Activated T-helper 17 cell treated with anti-CD3 and anti-CD28 coated beads, Interleukin-2, amount 50 U/mL, for 72 hours (primary cell): ENCODE data around the gene MPI. TPM values are rescaled to one million over a fixed set of nuclear protein-coding genes. Genes with fewer than 3 reads are reported as not detected.
A peak's percentile ranks its signal among the peaks of the same experiment; 100 is the strongest.
"Not testable (repeated sequence)": the region's sequence is repeated elsewhere in the genome, so short reads cannot be mapped to it uniquely, and the experiment has no call there.

Experiments used
- ATAC-seq: fragments of 150-1000 bp; cut with Tn5 transposase; replicated peaks from 2 replicates; pipeline ENCODE4 v1.10.0; 2021; ENCODE audit warnings: mild to moderate bottlenecking, moderate library complexity
- H3K27ac Mint-ChIP-seq: one replicate; pipeline ENCODE4 v1.8.0; 2022; ENCODE audit warnings: mixed read lengths
- H3K27me3 Mint-ChIP-seq: one replicate; pipeline ENCODE4 v1.8.0; 2022; ENCODE audit warnings: mixed read lengths
- H3K36me3 Mint-ChIP-seq: one replicate; pipeline ENCODE4 v1.8.0; 2022; ENCODE audit warnings: low read depth, mild to moderate bottlenecking, mixed read lengths
- H3K4me1 Mint-ChIP-seq: one replicate; pipeline ENCODE4 v1.8.0; 2022; ENCODE audit warnings: mixed read lengths
- H3K4me3 Mint-ChIP-seq: one replicate; pipeline ENCODE4 v1.8.0; 2022; ENCODE audit warnings: mild to moderate bottlenecking, mixed read lengths
- H3K9me3 Mint-ChIP-seq: one replicate; pipeline ENCODE4 v1.8.0; 2022; ENCODE audit warnings: mixed read lengths
- total RNA-seq, 2 donors: library from RNA; stranded (reverse); gene quantifications; one replicate each; pipeline ENCODE4 v1.2.3, GENCODE V29; 2022

MPI gene
- total RNA-seq, 2 donors from 2014 or later, result 51.8 to 98.5 TPM

DNA sequence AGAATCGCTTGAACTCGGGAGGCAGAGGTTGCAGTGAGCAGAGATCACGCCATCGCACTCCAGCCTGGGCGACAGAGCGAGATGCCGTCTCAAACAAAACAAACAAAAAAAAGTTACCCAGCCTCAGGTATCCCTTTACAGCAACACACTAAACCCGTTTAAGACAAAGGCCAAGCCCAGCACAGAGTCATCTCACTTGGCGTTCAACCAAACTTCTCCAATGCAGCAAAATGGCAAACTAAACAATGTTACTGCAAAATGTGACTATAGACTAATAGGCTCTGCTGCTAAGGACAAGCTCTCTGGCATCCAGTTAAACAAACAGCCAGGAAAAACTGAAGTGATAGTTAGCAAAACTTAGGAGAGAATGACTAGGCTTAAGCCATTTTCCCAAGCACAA, 23.2 kb downstream of the MPI start:
- no peak overlapping the region for H3K27ac Mint-ChIP-seq

DNA sequence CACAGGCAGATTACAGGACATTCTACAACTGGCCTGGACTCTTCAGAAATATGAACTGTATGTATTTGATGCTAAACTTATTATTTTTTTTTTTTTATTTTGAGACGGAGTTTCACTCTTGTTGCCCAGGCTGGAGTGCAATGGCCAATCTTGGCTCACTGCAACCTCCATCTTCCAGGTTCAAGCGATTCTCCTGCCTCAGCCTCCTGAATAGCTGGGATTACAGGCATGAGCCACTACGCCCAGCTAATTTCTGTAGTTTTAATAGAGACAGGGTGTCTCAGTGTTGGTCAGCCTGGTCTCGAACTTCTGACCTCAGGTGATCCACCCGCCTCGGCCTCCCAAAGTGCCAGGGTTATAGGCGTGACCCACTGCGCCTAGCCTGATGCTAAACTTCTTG, 24.0 kb downstream of the MPI start:
- not testable (repeated sequence) for H3K4me1 Mint-ChIP-seq, H3K9me3 Mint-ChIP-seq, ATAC-seq, H3K4me3 Mint-ChIP-seq, H3K27me3 Mint-ChIP-seq, H3K27ac Mint-ChIP-seq
- H3K36me3 Mint-ChIP-seq, result peaks cover 69% of the 10 kb centered on the region

More for the DNA sequence above, 23.2 kb downstream of the MPI start:
- no peaks in the 10 kb centered on the region for H3K9me3 Mint-ChIP-seq
- no peaks in the 10 kb centered on the region for H3K4me1 Mint-ChIP-seq
- H3K36me3 Mint-ChIP-seq, result peaks cover 61% of the 10 kb centered on the region
- H3K4me3 Mint-ChIP-seq, result no peak overlapping the region
- no peaks in the 10 kb centered on the region for H3K27me3 Mint-ChIP-seq
- no peak for ATAC-seq

GRCh38 chr15:74917676-74918075, 27.8 kb downstream of the MPI start:
- no peaks in the 10 kb centered on the region for H3K4me1 Mint-ChIP-seq
- peaks cover 98% of the 10 kb centered on the region for H3K36me3 Mint-ChIP-seq
- H3K27ac Mint-ChIP-seq, result peak overlapping the region; percentile 8
- no peak for ATAC-seq
- no peaks in the 10 kb centered on the region for H3K9me3 Mint-ChIP-seq
- H3K27me3 Mint-ChIP-seq, result no peaks in the 10 kb centered on the region
- H3K4me3 Mint-ChIP-seq, result no peak overlapping the region

DNA sequence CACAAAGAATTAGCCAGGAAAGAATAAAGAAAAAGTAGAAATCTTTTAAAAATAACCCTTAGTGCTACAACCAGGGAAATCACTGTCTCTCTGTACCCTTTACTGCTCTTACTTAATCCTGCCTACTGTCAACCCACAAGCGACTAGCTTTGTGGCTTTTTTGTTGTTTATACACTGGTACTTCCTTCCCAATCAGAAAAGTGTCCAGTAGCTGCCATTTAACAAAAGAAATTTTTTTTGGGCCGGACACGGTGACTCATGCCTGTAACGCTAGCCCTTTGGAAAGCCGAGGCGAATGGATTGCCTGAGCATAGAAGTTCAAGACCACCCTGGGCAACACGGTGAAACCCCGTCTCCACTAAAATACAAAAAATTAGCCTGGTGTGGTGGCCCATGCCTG, 30.6 kb downstream of the MPI start:
- Mint-ChIP-seq H3K4me3 (no peak overlapping the region), H3K9me3 (no peaks in the 10 kb centered on the region), H3K36me3 (peaks cover 97% of the 10 kb centered on the region), H3K4me1 (no peaks in the 10 kb centered on the region), H3K27me3 (no peaks in the 10 kb centered on the region), H3K27ac (no peak overlapping the region)
- ATAC-seq, result no peak

GRCh38 chr15:74924525-74924924, 34.7 kb downstream of the MPI start:
- Mint-ChIP-seq H3K27ac (no peak overlapping the region), H3K36me3 (peaks cover 98% of the 10 kb centered on the region), H3K9me3 (no peaks in the 10 kb centered on the region), H3K27me3 (no peaks in the 10 kb centered on the region), H3K4me1 (no peaks in the 10 kb centered on the region), H3K4me3 (no peak overlapping the region)
- ATAC-seq, result no peak

GRCh38 chr15:74928771-74929198, 38.9 kb downstream of the MPI start:
- peaks cover 5% of the 10 kb centered on the region for H3K4me1 Mint-ChIP-seq
- H3K36me3 Mint-ChIP-seq, result peaks cover 94% of the 10 kb centered on the region
- no peaks in the 10 kb centered on the region for H3K9me3 Mint-ChIP-seq
- no peak for ATAC-seq
- H3K27ac Mint-ChIP-seq, result no peak overlapping the region
- H3K4me3 Mint-ChIP-seq, result no peak overlapping the region
- no peaks in the 10 kb centered on the region for H3K27me3 Mint-ChIP-seq

DNA sequence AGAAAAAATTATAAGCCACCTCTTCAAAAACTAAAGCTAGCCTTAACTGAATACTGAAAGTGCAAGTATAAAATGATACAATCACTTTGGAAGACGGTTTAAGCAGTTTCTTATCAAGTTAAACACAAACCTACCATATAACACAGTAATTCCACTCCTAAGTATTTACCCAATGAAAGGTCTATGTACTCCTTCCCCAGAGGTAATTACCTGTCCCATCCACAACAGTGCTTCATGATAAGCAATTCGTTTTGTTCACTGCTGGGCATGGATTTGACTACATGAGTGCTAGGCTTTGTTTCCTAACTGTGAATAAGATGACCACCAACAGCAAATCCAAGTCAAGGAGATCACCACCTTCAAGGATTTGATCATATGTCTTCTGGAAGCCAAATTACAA, 43.7 kb downstream of the MPI start:
- Mint-ChIP-seq H3K9me3 (no peaks in the 10 kb centered on the region), H3K27me3 (no peaks in the 10 kb centered on the region), H3K4me3 (peak overlapping the region; percentile 13), H3K4me1 (peaks cover 14% of the 10 kb centered on the region), H3K36me3 (peaks cover 76% of the 10 kb centered on the region), H3K27ac (peak overlapping the region; percentile 47)
- ATAC-seq, result no peak

DNA sequence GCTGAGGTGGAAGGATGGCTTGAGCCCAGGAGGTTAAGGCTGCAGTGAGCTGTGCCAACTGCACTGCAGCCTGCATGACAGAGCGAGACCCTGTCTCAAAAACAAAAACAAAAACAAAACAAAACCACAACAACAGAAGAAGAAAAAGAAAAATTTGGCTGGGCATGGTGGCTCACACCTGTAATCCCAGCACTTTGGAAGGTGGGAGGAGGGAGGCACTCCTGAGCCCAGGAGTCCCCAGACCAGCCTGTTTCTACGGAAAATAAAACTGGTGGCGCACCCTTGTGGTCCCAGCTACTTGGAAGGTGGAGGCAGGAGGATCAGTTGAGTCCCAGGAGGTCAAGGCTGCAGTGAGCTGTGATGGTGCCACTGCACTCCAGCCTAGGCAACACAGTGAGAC, 45.4 kb downstream of the MPI start:
- peaks cover 14% of the 10 kb centered on the region for H3K4me1 Mint-ChIP-seq
- peak overlapping the region; percentile 80 for H3K27ac Mint-ChIP-seq
- not testable (repeated sequence) for ATAC-seq, H3K9me3 Mint-ChIP-seq, H3K27me3 Mint-ChIP-seq
- H3K4me3 Mint-ChIP-seq, result peak overlapping the region; percentile 61
- peaks cover 60% of the 10 kb centered on the region for H3K36me3 Mint-ChIP-seq

- Mint-ChIP-seq H3K9me3 (no peaks in the 10 kb centered on the region), H3K4me1 (peaks cover 14% of the 10 kb centered on the region), H3K36me3 (peaks cover 40% of the 10 kb centered on the region), H3K4me3 (peak overlapping the region; percentile 87), H3K27me3 (no peaks in the 10 kb centered on the region), H3K27ac (peak overlapping the region; percentile 68)
- no peak for ATAC-seq
These were observed 47.4 kb downstream of the MPI start for GRCh38 chr15:74937272-74937589.

- Mint-ChIP-seq H3K36me3 (peaks cover 35% of the 10 kb centered on the region), H3K27ac (peak within 1 kb of the TSS; percentile 89), H3K27me3 (no peaks in the 10 kb centered on the region), H3K4me3 (peak within 1 kb of the TSS; percentile 87), H3K9me3 (no peaks in the 10 kb centered on the region), H3K4me1 (peaks cover 14% of the 10 kb centered on the region)
- ATAC-seq, result peak; percentile 93
These were observed 47.9 kb downstream of the MPI start, which contains the start of gene COX5A for GRCh38 chr15:74937590-74938371. COX5A (minus strand) TSS chr15:74938073; CDS start chr15:74938014, 59 bp downstream.

- Mint-ChIP-seq H3K27me3 (no peaks in the 10 kb centered on the region), H3K4me1 (no peaks in the 10 kb centered on the region), H3K27ac (no peak overlapping the region), H3K4me3 (no peak overlapping the region), H3K36me3 (no peaks in the 10 kb centered on the region), H3K9me3 (no peaks in the 10 kb centered on the region)
- ATAC-seq, result peak; percentile 84
These were observed 60.5 kb downstream of the MPI start for GRCh38 chr15:74950078-74950908.

DNA sequence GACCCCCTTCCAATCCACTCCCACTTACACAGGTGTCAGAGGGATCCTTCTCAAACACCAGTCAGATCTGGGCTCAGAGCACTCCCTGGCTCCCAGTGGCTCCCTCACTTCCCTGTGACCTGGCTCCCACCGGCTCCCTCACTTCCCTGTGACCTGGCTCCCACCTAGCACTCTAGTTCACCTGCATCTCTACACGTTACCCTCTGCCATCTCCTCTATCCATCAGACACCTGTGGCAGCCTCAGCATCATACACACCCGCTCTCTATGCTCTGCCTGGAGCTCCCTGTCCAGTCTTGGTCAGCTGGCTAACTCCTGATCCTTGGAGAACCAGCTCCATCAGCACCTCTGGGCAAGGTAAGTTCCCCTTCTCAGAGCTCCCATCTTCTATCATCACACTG, 61.2 kb downstream of the MPI start:
- Mint-ChIP-seq H3K9me3 (no peaks in the 10 kb centered on the region), H3K36me3 (no peaks in the 10 kb centered on the region), H3K4me1 (no peaks in the 10 kb centered on the region), H3K4me3 (no peak overlapping the region), H3K27me3 (no peaks in the 10 kb centered on the region), H3K27ac (no peak overlapping the region)
- ATAC-seq, result no peak
